Transverse colon (tissue), 4 donors: ENCODE data around the gene KDELR1. TPM values are rescaled to one million over a fixed set of nuclear protein-coding genes. Genes with fewer than 3 reads are reported as not detected.

Source experiments
- DNase-seq: peaks from one replicate; pipeline ENCODE4 v3.0.0-alpha.2; 2019
- H3K27ac ChIP-seq, 4 donors: fragments of 200-600 bp; sonication (generic); 2 replicates each; pipeline ENCODE4 v1.5.1; 2016 to 2018; ENCODE audit warnings: inconsistent platforms in 4 of 4
- H3K27me3 ChIP-seq: fragments of 200-600 bp; sonication (generic); 2 replicates; pipeline ENCODE4 v1.5.1; 2017; ENCODE audit warnings: inconsistent platforms
- H3K36me3 ChIP-seq, 4 donors: fragments of 200-600 bp; sonication (generic); 2 replicates each; pipeline ENCODE4 v1.5.1; 2017 to 2019; ENCODE audit warnings: inconsistent platforms in 4 of 4
- H3K4me1 ChIP-seq, 4 donors: fragments of 200-600 bp; sonication (generic); 2 replicates each; pipeline ENCODE4 v1.5.1; 2017 to 2020; ENCODE audit warnings: inconsistent platforms in 4 of 4
- H3K4me3 ChIP-seq, 4 donors: fragments of 200-600 bp; sonication (generic); 1 replicate in 1 of 4; 2 replicates in 3 of 4; pipeline versions ENCODE4 v1.5.1 to v1.6.1; 2017 to 2019; ENCODE audit warnings: inconsistent platforms in 4 of 4
- H3K9me3 ChIP-seq, 2 donors: fragments of 200-600 bp; sonication (generic); 2 replicates each; pipeline ENCODE4 v1.5.1; 2017 to 2019; ENCODE audit warnings: inconsistent platforms in 2 of 2
- CTCF ChIP-seq, 5 experiments: fragments of 200-600 bp in 3 of 5; fragments of 450-650 bp in 2 of 5; sonication (generic) in 3 of 5; IDR thresholded peaks; 1 replicate in 2 of 5; 2 replicates in 3 of 5; pipeline ENCODE4 v1.5.1; 2016 to 2017; ENCODE audit warnings: antibody characterized with exemption in 5 of 5, inconsistent platforms in 3 of 5, mild to moderate bottlenecking in 2 of 5, moderate library complexity in 1 of 5
- EP300 ChIP-seq: sonication (generic); formaldehyde crosslinking; IDR thresholded peaks from one replicate; pipeline ENCODE4 v1.6.1; 2017; ENCODE audit warnings: antibody characterized with exemption, low read depth
- POLR2A ChIP-seq: fragments of 450-650 bp; IDR thresholded peaks from one replicate; pipeline ENCODE4 v1.6.1; 2016; ENCODE audit warnings: antibody characterized with exemption, mild to moderate bottlenecking, moderate library complexity
- POLR2AphosphoS5 ChIP-seq, 3 donors: sonication (generic); formaldehyde crosslinking; IDR thresholded peaks; one replicate each; pipeline ENCODE4 v1.6.1; 2016; ENCODE audit warnings: antibody characterized with exemption in 3 of 3
- WGBS, 2 donors: methylation state at CpG; one replicate each; pipeline ENCODE4 v1.1.5; 2018; ENCODE audit warnings: low coverage in 1 of 2; 5-methylcytosine and 5-hydroxymethylcytosine counted together
- in situ Hi-C, 4 donors: fragments of 200-750 bp; cut with MboI; loops; one replicate each; pipeline versions ENCODE4 v1.15.0 to v1.15.1; 2017; ENCODE audit warnings: low sequenced_read_pairs in 3 of 4, low pct_ligation_motif_present in 1 of 4, low pct_unique_long_range_greater_than_20kb in 1 of 4
- intact Hi-C: fragments of 100-400 bp; cut with DNase I; formaldehyde crosslinking; loops from one replicate; pipeline ENCODE4 v1.15.1; 2023; ENCODE audit warnings: low total_unique reads
- total RNA-seq, 4 donors: library from RNA; depleted of rRNA; stranded (reverse); fragments of >200 nt; gene quantifications; one replicate each; pipeline ENCODE4 v1.1.0, GENCODE V29; 2016

Gene KDELR1
- total RNA-seq, 4 donors from 2014 or later, result 80.6 to 146 (median 120) TPM

GRCh38 chr19:48400018-48400742 is 8.8 kb upstream of the KDELR1 start:
- Histone ChIP-seq H3K4me3 (peak overlapping the region in 1 of 4 donors; percentile 7), H3K9me3 (no peaks in the 10 kb centered on the region), H3K36me3 (no peaks in the 10 kb centered on the region), H3K27me3 (peaks cover 30% of the 10 kb centered on the region), H3K27ac (peak overlapping the region in 3 of 4 donors; percentile 14 to 56 (median 34)), H3K4me1 (peaks cover 4 to 16% (median 11%) of the 10 kb centered on the region in 4 donors)
- 38 to 86% methylated on average over 1 to 14 of the region's 14 CpGs for WGBS, 2 donors
- DNase-seq, result peak; percentile 60
- intact Hi-C loops, result no loop called here
- in situ Hi-C loops, result no loop called here
- TF ChIP-seq EP300, result no peak
- no peak for TF ChIP-seq POLR2AphosphoS5 (IDR thresholded peaks at IDR 0.05)
- TF ChIP-seq CTCF (IDR thresholded peaks at IDR 0.05), result no peak
- TF ChIP-seq POLR2A, result no peak

GRCh38 chr19:48398375-48399235 is 7.3 kb upstream of the KDELR1 start:
- peak overlapping the region; percentile 24 to 52 (median 37) for H3K27ac ChIP-seq
- H3K36me3 ChIP-seq, result no peaks in the 10 kb centered on the region
- H3K9me3 ChIP-seq, result no peaks in the 10 kb centered on the region
- no peak for TF ChIP-seq EP300
- TF ChIP-seq CTCF (IDR thresholded peaks at IDR 0.05), result no peak
- peak in 2 of 3 donors; percentile 43 to 68 for TF ChIP-seq POLR2AphosphoS5 (IDR thresholded peaks at IDR 0.05)
- TF ChIP-seq POLR2A, result no peak
- in situ Hi-C loops (no loop called here), intact Hi-C loops (no loop called here)
- H3K4me1 ChIP-seq, result peaks cover 4 to 28% (median 24%) of the 10 kb centered on the region in 4 donors
- peak overlapping the region in 3 of 4 donors; percentile 23 to 49 (median 39) for H3K4me3 ChIP-seq
- peaks cover 46% of the 10 kb centered on the region for H3K27me3 ChIP-seq
- DNase-seq, result peak; percentile 88
- 18% methylated on average over 30 of the region's 104 CpGs; no CpG with 5 or more reads in 1 of the 2 donors for WGBS, 2 donors

GRCh38 chr19:48398102-48398374 is 6.7 kb upstream of the KDELR1 start:
- H3K36me3 ChIP-seq, result no peaks in the 10 kb centered on the region
- DNase-seq, result no peak
- intact Hi-C loops (no loop called here), in situ Hi-C loops (no loop called here)
- peaks cover 4 to 34% (median 27%) of the 10 kb centered on the region in 4 donors for H3K4me1 ChIP-seq
- TF ChIP-seq CTCF (IDR thresholded peaks at IDR 0.05), result no peak
- no peak for TF ChIP-seq POLR2A
- TF ChIP-seq POLR2AphosphoS5 (IDR thresholded peaks at IDR 0.05), result no peak
- no peak for TF ChIP-seq EP300
- H3K9me3 ChIP-seq, result no peaks in the 10 kb centered on the region
- H3K27me3 ChIP-seq, result peaks cover 52% of the 10 kb centered on the region
- 6% methylated on average over 17 of the region's 17 CpGs; no CpG with 5 or more reads in 1 of the 2 donors for WGBS, 2 donors
- H3K27ac ChIP-seq, result peak overlapping the region in 2 of 4 donors; percentile 26 to 34
- peak overlapping the region in 3 of 4 donors; percentile 23 to 49 (median 39) for H3K4me3 ChIP-seq
